Calu3 (cell line): Measurements from ENCODE around the gene ATP5ME. TPM values are rescaled to one million over a fixed set of nuclear protein-coding genes. Genes with fewer than 3 reads are reported as not detected.

Source experiments
- BruUV-seq: library from RNA; stranded (reverse); fragments of 400-500 nt; replicated peaks from 2 replicates; lab custom pipeline; 2021; lab: Mats Ljungman, UMichigan
- CTCF ChIA-PET: fragments of 300-600 bp; sonication (Branson Sonifier 250); formaldehyde crosslinking; loops from one replicate; lab custom pipeline; 2022; ENCODE audit warnings: antibody characterized with exemption; lab: Charles Lee
- DNase-seq: peaks from one replicate; pipeline ENCODE4 v3.0.0; 2022
- H3K27ac Mint-ChIP-seq: one replicate; pipeline ENCODE4 v1.8.0; 2022; ENCODE audit warnings: mixed read lengths; ENCODE audit not compliant: unreplicated experiment
- H3K27me3 Mint-ChIP-seq: one replicate; pipeline ENCODE4 v1.8.0; 2022; ENCODE audit warnings: mixed read lengths; ENCODE audit not compliant: unreplicated experiment
- H3K36me3 Mint-ChIP-seq: one replicate; pipeline ENCODE4 v1.8.0; 2022; ENCODE audit warnings: mild to moderate bottlenecking, moderate library complexity, mixed read lengths; ENCODE audit not compliant: insufficient read depth, unreplicated experiment
- H3K4me1 Mint-ChIP-seq: one replicate; pipeline ENCODE4 v1.8.0; 2022; ENCODE audit warnings: mild to moderate bottlenecking, low read depth, mixed read lengths; ENCODE audit not compliant: unreplicated experiment
- H3K4me3 Mint-ChIP-seq: one replicate; pipeline ENCODE4 v1.8.0; 2022; ENCODE audit warnings: mild to moderate bottlenecking, low read depth, moderate library complexity, mixed read lengths; ENCODE audit not compliant: unreplicated experiment
- H3K9me3 Mint-ChIP-seq: one replicate; pipeline ENCODE4 v1.8.0; 2022; ENCODE audit warnings: low read depth, mixed read lengths; ENCODE audit not compliant: unreplicated experiment
- CTCF ChIP-seq: fragments of 200-600 bp; IDR thresholded peaks from one replicate; pipeline ENCODE4 v1.8.0; 2022; ENCODE audit warnings: antibody characterized with exemption; ENCODE audit not compliant: unreplicated experiment
- intact Hi-C: fragments of 100-400 bp; cut with micrococcal nuclease; formaldehyde crosslinking; loops from one replicate; pipeline ENCODE4 v1.10.0; 2022; ENCODE audit not compliant: unreplicated experiment
- total RNA-seq: library from RNA; stranded (reverse); gene quantifications from 2 replicates; pipeline ENCODE4 v1.2.3, GENCODE V29; 2022

ATP5ME gene
- total RNA-seq, 1 experiment from 2014 or later: 124 TPM

- Mint-ChIP-seq H3K4me3 (no peak overlapping the region), H3K36me3 (peaks cover 37% of the 10 kb centered on the region), H3K9me3 (peaks cover 2% of the 10 kb centered on the region), H3K4me1 (no peaks in the 10 kb centered on the region), H3K27ac (no peak overlapping the region), H3K27me3 (no peaks in the 10 kb centered on the region)
- no peak for DNase-seq
- intact Hi-C loops: no loop called here
- CTCF ChIA-PET: no interaction called here
- no peak for TF ChIP-seq CTCF
- no TSS peak for BruUV-seq
Measured at GRCh38 chr4:721261-722168, 47.4 kb upstream of the ATP5ME start.

GRCh38 chr4:720111-720860 is 46.2 kb upstream of the ATP5ME start:
- H3K27ac Mint-ChIP-seq: no peak overlapping the region
- CTCF ChIA-PET: no interaction called here
- H3K9me3 Mint-ChIP-seq: peaks cover 2% of the 10 kb centered on the region
- BruUV-seq: no TSS peak
- H3K4me1 Mint-ChIP-seq: no peaks in the 10 kb centered on the region
- peaks cover 37% of the 10 kb centered on the region for H3K36me3 Mint-ChIP-seq
- no peak for DNase-seq
- no peak for TF ChIP-seq CTCF
- intact Hi-C loops: no loop called here
- H3K27me3 Mint-ChIP-seq: no peaks in the 10 kb centered on the region
- H3K4me3 Mint-ChIP-seq: peak overlapping the region; percentile 40

GRCh38 chr4:718460-718859 is 44.4 kb upstream of the ATP5ME start:
- CTCF ChIA-PET: no interaction called here

More at GRCh38 chr4:718460-718859, 44.4 kb upstream of the ATP5ME start:
- H3K4me3 Mint-ChIP-seq: no peak overlapping the region
- H3K27ac Mint-ChIP-seq: no peak overlapping the region
- peaks cover 34% of the 10 kb centered on the region for H3K36me3 Mint-ChIP-seq
- H3K9me3 Mint-ChIP-seq: peaks cover 2% of the 10 kb centered on the region
- H3K4me1 Mint-ChIP-seq: no peaks in the 10 kb centered on the region
- no peaks in the 10 kb centered on the region for H3K27me3 Mint-ChIP-seq
- DNase-seq: no peak
- BruUV-seq: no TSS peak
- intact Hi-C loops: no loop called here
- TF ChIP-seq CTCF: no peak
